Measurements from ENCODE around the gene NOP10. TPM values are rescaled to one million over a fixed set of nuclear protein-coding genes. Genes with fewer than 3 reads are reported as not detected.
"Not testable (repeated sequence)": the region's sequence is repeated elsewhere in the genome, so short reads cannot be mapped to it uniquely, and the experiment has no call there.

NOP10 gene
- total RNA-seq: 190 and 201 TPM in 2 replicates

- H3K4me3 ChIP-seq (ENCODE audit: low read depth, low read length): peak within 1 kb of the TSS; percentile 80
- DNase-seq (ENCODE audit: low read depth): peak; percentile 94
- TF ChIP-seq, protein P1, sequence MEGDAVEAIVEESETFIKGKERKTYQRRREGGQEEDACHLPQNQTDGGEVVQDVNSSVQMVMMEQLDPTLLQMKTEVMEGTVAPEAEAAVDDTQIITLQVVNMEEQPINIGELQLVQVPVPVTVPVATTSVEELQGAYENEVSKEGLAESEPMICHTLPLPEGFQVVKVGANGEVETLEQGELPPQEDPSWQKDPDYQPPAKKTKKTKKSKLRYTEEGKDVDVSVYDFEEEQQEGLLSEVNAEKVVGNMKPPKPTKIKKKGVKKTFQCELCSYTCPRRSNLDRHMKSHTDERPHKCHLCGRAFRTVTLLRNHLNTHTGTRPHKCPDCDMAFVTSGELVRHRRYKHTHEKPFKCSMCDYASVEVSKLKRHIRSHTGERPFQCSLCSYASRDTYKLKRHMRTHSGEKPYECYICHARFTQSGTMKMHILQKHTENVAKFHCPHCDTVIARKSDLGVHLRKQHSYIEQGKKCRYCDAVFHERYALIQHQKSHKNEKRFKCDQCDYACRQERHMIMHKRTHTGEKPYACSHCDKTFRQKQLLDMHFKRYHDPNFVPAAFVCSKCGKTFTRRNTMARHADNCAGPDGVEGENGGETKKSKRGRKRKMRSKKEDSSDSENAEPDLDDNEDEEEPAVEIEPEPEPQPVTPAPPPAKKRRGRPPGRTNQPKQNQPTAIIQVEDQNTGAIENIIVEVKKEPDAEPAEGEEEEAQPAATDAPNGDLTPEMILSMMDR (IDR thresholded peaks at IDR 0.05; ENCODE audit: insufficient read depth, low read depth, low read length): peak; percentile 83
These were observed at the start of gene NOP10, which contains the start of gene NUTM1 for GRCh38 chr15:34342737-34343575. Gene NOP10, minus strand, starts transcription at chr15:34343136. Its CDS starts 63 bp downstream, at chr15:34343073. Gene NUTM1, plus strand, starts transcription at chr15:34343315. Its CDS starts 382 bp downstream, at chr15:34343697.

GRCh38 chr15:34389594-34390086 is 46.7 kb upstream of the NOP10 start:
- not testable (repeated sequence) for H3K4me3 ChIP-seq (ENCODE audit: low read depth, low read length); DNase-seq (ENCODE audit: low read depth)

- not testable (repeated sequence) for DNase-seq (ENCODE audit: low read depth); H3K4me3 ChIP-seq (ENCODE audit: low read depth, low read length)
These were observed 39.0 kb upstream of the NOP10 start for GRCh38 chr15:34381829-34382521.

DNA sequence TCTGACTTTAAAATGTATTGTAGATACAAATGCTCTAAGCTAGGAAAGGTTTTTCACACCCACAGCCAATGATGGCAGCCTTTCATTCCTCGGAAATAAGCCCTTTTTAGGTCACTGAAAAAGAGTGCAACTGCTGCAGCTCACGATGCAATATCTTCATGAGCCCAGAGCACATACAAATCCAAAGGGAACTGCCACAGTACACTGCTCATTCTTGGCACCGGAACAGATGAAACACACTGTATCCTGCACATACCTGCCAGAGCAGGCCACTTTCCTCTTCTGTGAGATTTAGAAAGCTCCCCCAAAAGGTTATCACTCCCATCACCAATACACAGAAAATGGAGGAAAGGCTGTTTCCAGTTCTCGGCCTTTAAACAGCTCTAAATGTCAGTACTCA is 37.6 kb upstream of the NOP10 start:
- not testable (repeated sequence) for H3K4me3 ChIP-seq (ENCODE audit: low read depth, low read length); DNase-seq (ENCODE audit: low read depth)

GRCh38 chr15:34376856-34377255 is 33.9 kb upstream of the NOP10 start:
- TF ChIP-seq, protein P1 (IDR thresholded peaks at IDR 0.05; ENCODE audit: insufficient read depth, low read depth, low read length): no peak
- no peak for DNase-seq (ENCODE audit: low read depth)
- H3K4me3 ChIP-seq (ENCODE audit: low read depth, low read length): no peak overlapping the region

GRCh38 chr15:34375541-34375940 is 32.6 kb upstream of the NOP10 start:
- not testable (repeated sequence) for H3K4me3 ChIP-seq (ENCODE audit: low read depth, low read length); DNase-seq (ENCODE audit: low read depth)

GRCh38 chr15:34374816-34375215 is 31.9 kb upstream of the NOP10 start:
- no peak overlapping the region for H3K4me3 ChIP-seq (ENCODE audit: low read depth, low read length)
- no peak for DNase-seq (ENCODE audit: low read depth)
- TF ChIP-seq, protein P1 (IDR thresholded peaks at IDR 0.05; ENCODE audit: insufficient read depth, low read depth, low read length): no peak

DNA sequence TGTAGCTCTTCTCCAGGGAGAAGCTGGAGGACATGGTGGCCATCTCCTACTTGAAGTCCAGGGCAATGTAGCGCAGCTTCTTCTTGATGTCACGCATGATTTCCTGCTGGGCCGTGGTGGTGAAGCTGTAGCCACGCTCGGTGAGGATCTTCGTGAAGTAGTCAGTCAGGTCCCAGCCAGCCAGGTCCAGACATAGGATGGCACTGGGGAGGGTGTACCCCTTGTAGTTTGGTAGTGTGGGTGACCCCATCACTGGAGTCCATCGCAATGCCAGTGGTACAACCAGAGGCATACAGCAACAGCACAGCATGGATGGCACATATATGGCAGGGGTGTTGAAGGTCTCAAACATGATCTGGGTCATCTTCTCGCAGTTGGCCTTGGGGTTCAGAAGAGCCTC is 31.0 kb upstream of the NOP10 start:
- TF ChIP-seq, protein P1 (IDR thresholded peaks at IDR 0.05; ENCODE audit: insufficient read depth, low read depth, low read length): no peak
- no peak for DNase-seq (ENCODE audit: low read depth)
- H3K4me3 ChIP-seq (ENCODE audit: low read depth, low read length): no peak overlapping the region
